HFFc6 (cell line): ENCODE measurements around the gene PTPN4. TPM values are rescaled to one million over a fixed set of nuclear protein-coding genes. Genes with fewer than 3 reads are reported as not detected.

Experiments
- DNase-seq: peaks from one replicate; pipeline ENCODE4 v3.0.0-alpha.2; 2018
- H3K27ac Mint-ChIP-seq: 2 replicates; pipeline ENCODE4 v1.8.0; 2020; ENCODE audit warnings: mild to moderate bottlenecking, mixed read lengths
- H3K27me3 Mint-ChIP-seq: 2 replicates; pipeline ENCODE4 v1.8.0; 2021; ENCODE audit warnings: mild to moderate bottlenecking, moderate library complexity, mixed read lengths; ENCODE audit not compliant: insufficient read depth
- H3K36me3 Mint-ChIP-seq: 2 replicates; pipeline ENCODE4 v1.8.0; 2021; ENCODE audit warnings: low read depth, mixed read lengths
- H3K4me1 Mint-ChIP-seq: 2 replicates; pipeline ENCODE4 v1.8.0; 2020; ENCODE audit warnings: low read depth, mixed read lengths
- H3K4me3 Mint-ChIP-seq: 2 replicates; pipeline ENCODE4 v1.8.0; 2020; ENCODE audit warnings: mild to moderate bottlenecking, moderate library complexity, mixed read lengths
- H3K9me3 Mint-ChIP-seq: 2 replicates; pipeline ENCODE4 v1.8.0; 2020; ENCODE audit warnings: mild to moderate bottlenecking, mixed read lengths
- CTCF ChIP-seq: fragments of 200-600 bp; sonication (generic); IDR thresholded peaks from 2 replicates; pipeline ENCODE4 v1.5.0; 2021; ENCODE audit warnings: antibody characterized with exemption, mild to moderate bottlenecking
- total RNA-seq, 6 experiments: library from RNA; stranded (reverse); fragmentation: NEBNext Ultra II Directional; extraction: Animal tissue kit (Norgen Biotek cat#: 25700); gene quantifications; 2 replicates in 1 of 6; 3 replicates in 5 of 6; pipeline ENCODE4 v1.2.3, GENCODE V29; 2021

Gene PTPN4
- total RNA-seq, 6 experiments from 2014 or later = 12.0 to 20.3 (median 14.8) TPM

GRCh38 chr2:119838179-119838578 lies 78.5 kb downstream of the PTPN4 start:
- H3K36me3 Mint-ChIP-seq = no peaks in the 10 kb centered on the region
- DNase-seq = no peak
- no peak overlapping the region for H3K4me3 Mint-ChIP-seq
- H3K4me1 Mint-ChIP-seq = peaks cover 8% of the 10 kb centered on the region
- no peaks in the 10 kb centered on the region; the same call in 1 of the 2 replicates for H3K27me3 Mint-ChIP-seq
- no peaks in the 10 kb centered on the region for H3K9me3 Mint-ChIP-seq
- no peak for TF ChIP-seq CTCF
- H3K27ac Mint-ChIP-seq = no peak overlapping the region

DNA sequence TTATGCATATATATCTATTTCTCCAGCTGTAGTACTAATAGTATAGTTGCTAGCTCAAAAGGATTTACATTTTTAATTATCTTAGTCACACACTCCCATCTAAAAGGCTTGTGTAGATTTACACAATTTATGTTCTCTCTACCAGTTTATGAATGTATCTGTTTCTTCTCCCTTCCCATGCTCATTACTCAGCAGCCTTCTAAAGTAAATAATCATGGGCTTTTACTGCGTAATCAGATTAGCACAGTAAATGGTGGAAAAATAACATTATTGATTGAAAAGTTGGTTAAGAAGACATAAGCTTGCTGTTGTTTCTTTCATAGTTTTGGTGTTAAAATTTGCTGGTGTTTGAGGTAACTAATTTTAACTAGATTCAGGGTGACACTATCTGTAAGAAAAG lies 81.8 kb downstream of the PTPN4 start:
- TF ChIP-seq CTCF = no peak
- H3K4me1 Mint-ChIP-seq = peaks cover 8% of the 10 kb centered on the region
- peaks cover 4% of the 10 kb centered on the region; the same call in 1 of the 2 replicates for H3K9me3 Mint-ChIP-seq
- no peak for DNase-seq
- H3K27ac Mint-ChIP-seq = no peak overlapping the region
- no peak overlapping the region for H3K4me3 Mint-ChIP-seq
- no peaks in the 10 kb centered on the region for H3K36me3 Mint-ChIP-seq
- H3K27me3 Mint-ChIP-seq = no peaks in the 10 kb centered on the region; the same call in 1 of the 2 replicates

GRCh38 chr2:119846021-119846420 lies 86.3 kb downstream of the PTPN4 start:
- TF ChIP-seq CTCF = no peak
- peaks cover 7% of the 10 kb centered on the region for H3K36me3 Mint-ChIP-seq
- no peak for DNase-seq
- H3K9me3 Mint-ChIP-seq = peaks cover 7% of the 10 kb centered on the region
- H3K27me3 Mint-ChIP-seq = no peaks in the 10 kb centered on the region; the same call in 1 of the 2 replicates
- H3K4me1 Mint-ChIP-seq = peaks cover 25% of the 10 kb centered on the region
- no peak overlapping the region for H3K4me3 Mint-ChIP-seq
- H3K27ac Mint-ChIP-seq = no peak overlapping the region

- no peaks in the 10 kb centered on the region; the same call in 1 of the 2 replicates for H3K27me3 Mint-ChIP-seq
- H3K9me3 Mint-ChIP-seq = peaks cover 35% of the 10 kb centered on the region
- peak; percentile 10 for DNase-seq
- no peak for TF ChIP-seq CTCF
- peaks cover 17% of the 10 kb centered on the region for H3K4me1 Mint-ChIP-seq
- peaks cover 29% of the 10 kb centered on the region for H3K36me3 Mint-ChIP-seq
- H3K27ac Mint-ChIP-seq = no peak overlapping the region
- H3K4me3 Mint-ChIP-seq = no peak overlapping the region; the same call in 1 of the 2 replicates
Measured at GRCh38 chr2:119849838-119850565, 90.3 kb downstream of the PTPN4 start.

DNA sequence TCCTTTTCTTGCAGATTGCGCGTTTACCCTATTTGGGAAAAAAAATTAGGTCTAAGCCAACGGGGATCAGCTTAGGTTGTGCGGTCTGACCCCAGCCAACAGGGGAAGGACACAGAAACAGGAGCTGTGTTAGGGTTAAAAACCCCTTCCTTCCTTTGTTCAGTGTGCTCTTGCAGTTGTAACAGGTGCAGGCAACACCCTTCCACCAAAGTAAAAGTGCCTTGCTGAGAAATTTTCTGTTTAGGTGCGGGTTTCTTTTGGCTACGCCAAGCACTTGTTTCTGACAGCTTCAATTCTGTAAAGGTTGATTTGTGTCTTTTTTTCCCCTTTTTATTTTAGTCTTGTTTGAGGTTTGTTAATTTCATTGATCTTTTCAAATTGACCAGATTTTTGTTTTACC lies 92.5 kb downstream of the PTPN4 start:
- no peak for DNase-seq
- Mint-ChIP-seq H3K27me3 (no peaks in the 10 kb centered on the region), H3K27ac (no peak overlapping the region), H3K4me1 (peaks cover 17% of the 10 kb centered on the region), H3K4me3 (no peak overlapping the region), H3K36me3 (peaks cover 29% of the 10 kb centered on the region), H3K9me3 (peaks cover 31% of the 10 kb centered on the region)
- no peak for TF ChIP-seq CTCF
